ENCODE results near the gene APMAP. TPM values are rescaled to one million over a fixed set of nuclear protein-coding genes. Genes with fewer than 3 reads are reported as not detected.

Gene APMAP
- polyA plus RNA-seq, 1 donor, result 46.8 TPM

DNA sequence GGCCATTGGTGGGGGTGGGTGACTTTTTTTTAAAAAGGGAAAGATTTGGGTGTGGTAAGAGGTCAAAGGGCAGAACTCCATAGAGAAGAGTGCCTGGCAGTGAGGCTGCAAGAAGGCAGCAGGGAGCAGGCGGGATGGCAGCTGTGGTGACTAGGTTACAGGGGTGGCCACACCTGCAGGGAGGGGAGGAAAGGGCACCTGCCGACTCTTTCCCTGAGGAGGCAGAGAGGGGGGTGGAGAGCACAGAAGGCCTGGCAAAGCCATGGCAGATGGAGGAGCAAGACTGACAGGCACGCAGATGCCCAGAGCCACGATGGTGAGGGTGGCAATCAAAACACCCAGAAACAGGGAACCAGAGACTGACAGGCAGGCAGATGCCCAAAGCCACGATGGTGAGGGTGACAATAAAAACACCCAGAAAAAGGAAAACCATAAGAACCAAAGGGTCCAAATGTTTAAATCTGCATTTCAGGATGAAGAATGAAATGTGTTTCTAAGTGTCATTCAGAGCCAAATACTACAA lies 24.2 kb downstream of the APMAP start:
- Histone ChIP-seq H3K27me3 (ENCODE audit: control insufficient read depth, insufficient read depth, low read length) (no peaks in the 10 kb centered on the region), H3K4me1 (ENCODE audit: control insufficient read depth, insufficient read depth, low read length) (no peaks in the 10 kb centered on the region), H3K4me3 (ENCODE audit: low read length) (no peak overlapping the region), H3K9me3 (ENCODE audit: control insufficient read depth, low read depth, low read length) (no peaks in the 10 kb centered on the region), H3K36me3 (ENCODE audit: control insufficient read depth, insufficient read depth, low read length) (peaks cover 79% of the 10 kb centered on the region), H3K27ac (ENCODE audit: low read length) (no peak overlapping the region)
- whole genome bisulfite sequencing (ENCODE audit: insufficient coverage, low lambda C conversion rate), result 100% methylated on average over 2 of the region's 5 CpGs
- DNase-seq, result no peak

DNA sequence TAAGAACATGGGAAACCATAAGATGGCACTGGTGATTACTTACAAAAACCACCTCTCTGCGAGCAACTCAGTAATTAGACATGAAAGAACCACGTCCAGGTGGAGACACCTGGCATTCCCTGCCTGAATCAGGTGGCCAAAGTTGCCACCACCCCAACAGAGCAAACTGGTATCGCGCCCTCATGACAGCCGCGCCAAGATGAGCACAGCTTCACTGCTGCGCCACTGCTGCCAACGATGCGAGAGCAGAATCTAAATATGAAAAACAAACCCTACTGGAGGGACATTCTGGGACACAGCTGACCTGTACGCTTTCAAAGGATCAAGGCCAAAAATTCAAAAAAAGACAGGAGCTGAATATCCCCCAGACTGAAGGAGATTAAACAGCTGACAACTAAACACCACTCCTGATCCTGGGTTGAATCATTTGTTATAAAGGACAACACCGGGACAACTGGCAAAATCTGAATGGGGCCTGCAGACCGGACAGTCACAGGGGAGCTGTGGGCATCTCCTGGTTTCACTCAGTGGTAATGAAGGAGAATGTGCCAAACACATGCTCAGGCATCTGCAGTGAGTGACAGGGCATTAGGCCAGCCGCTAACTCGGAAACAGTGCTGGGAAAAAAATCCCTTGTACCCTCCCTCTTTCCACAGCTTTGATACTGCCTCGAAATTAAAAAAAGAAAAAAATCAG lies 26.1 kb downstream of the APMAP start:
- no peaks in the 10 kb centered on the region for H3K27me3 ChIP-seq (ENCODE audit: control insufficient read depth, insufficient read depth, low read length)
- no peak overlapping the region for H3K4me3 ChIP-seq (ENCODE audit: low read length)
- DNase-seq, result no peak
- no peaks in the 10 kb centered on the region for H3K9me3 ChIP-seq (ENCODE audit: control insufficient read depth, low read depth, low read length)
- H3K4me1 ChIP-seq (ENCODE audit: control insufficient read depth, insufficient read depth, low read length), result no peaks in the 10 kb centered on the region
- no peak overlapping the region for H3K27ac ChIP-seq (ENCODE audit: low read length)
- peaks cover 81% of the 10 kb centered on the region for H3K36me3 ChIP-seq (ENCODE audit: control insufficient read depth, insufficient read depth, low read length)
- no CpG with 5 or more reads among the region's 15 CpGs for WGBS (ENCODE audit: insufficient coverage, low lambda C conversion rate)

DNA sequence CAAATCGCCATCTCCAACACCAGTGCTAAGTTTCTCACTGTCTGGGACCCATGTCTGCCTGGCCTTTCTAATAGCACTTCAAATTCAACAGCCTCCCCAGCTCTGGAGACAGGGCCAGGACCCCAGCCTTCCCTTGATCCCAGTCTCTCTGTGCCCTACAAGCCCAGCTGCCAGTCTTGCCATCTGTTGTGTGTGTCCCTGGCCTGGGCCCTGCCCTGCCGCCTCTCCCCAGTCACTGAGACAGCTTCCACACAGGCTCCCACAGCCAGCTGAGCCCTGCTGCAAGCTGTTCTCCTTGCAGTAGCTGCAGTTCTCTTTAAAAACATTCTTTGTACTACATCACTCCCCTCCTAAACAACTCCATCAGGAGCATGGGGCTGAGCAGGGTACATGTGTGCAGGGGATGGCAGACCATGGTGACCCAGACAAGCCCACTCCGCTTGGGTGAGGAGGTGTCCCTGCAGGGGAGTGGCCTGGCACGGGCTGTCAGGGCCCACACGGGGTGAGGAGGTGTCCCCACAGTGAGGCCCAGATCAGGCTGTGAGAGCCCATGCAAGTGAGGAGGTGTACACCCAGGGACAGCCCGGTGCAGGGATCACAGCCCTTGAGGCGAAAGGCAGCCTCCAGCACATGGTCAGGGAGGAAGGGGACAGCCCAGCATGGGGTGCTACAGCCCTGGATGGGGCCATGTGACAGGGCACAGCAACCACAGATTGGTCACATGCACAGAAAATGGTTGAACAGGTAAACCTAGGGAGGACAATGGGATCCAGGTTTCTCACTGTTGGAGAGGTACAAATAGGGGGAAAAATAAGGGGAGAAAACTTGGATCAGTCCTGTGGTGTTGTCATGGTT lies 27.3 kb downstream of the APMAP start:
- no CpG with 5 or more reads among the region's 7 CpGs for WGBS (ENCODE audit: insufficient coverage, low lambda C conversion rate)
- Histone ChIP-seq H3K36me3 (ENCODE audit: control insufficient read depth, insufficient read depth, low read length) (peaks cover 78% of the 10 kb centered on the region), H3K4me1 (ENCODE audit: control insufficient read depth, insufficient read depth, low read length) (no peaks in the 10 kb centered on the region), H3K27ac (ENCODE audit: low read length) (no peak overlapping the region), H3K4me3 (ENCODE audit: low read length) (no peak overlapping the region), H3K27me3 (ENCODE audit: control insufficient read depth, insufficient read depth, low read length) (no peaks in the 10 kb centered on the region), H3K9me3 (ENCODE audit: control insufficient read depth, low read depth, low read length) (no peaks in the 10 kb centered on the region)
- DNase-seq, result no peak

DNA sequence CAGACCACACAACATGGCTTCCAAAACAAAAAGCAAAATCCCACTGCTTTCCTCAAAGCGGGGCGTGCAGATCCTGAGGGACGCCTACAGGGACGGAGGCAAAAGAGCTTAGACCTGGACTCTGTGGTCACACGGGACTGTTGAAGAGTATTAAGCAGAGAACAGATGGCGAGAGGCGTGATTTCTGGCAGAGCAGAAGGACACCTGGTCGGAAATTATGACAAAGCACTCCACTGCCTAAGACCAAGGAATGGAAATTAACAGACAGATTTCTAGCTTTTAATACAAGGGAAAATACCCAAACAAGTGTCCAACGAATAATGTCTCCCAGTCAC lies 28.1 kb downstream of the APMAP start:
- Histone ChIP-seq H3K4me1 (ENCODE audit: control insufficient read depth, insufficient read depth, low read length) (no peaks in the 10 kb centered on the region), H3K27me3 (ENCODE audit: control insufficient read depth, insufficient read depth, low read length) (no peaks in the 10 kb centered on the region), H3K27ac (ENCODE audit: low read length) (no peak overlapping the region), H3K4me3 (ENCODE audit: low read length) (no peak overlapping the region), H3K9me3 (ENCODE audit: control insufficient read depth, low read depth, low read length) (no peaks in the 10 kb centered on the region), H3K36me3 (ENCODE audit: control insufficient read depth, insufficient read depth, low read length) (peaks cover 74% of the 10 kb centered on the region)
- WGBS (ENCODE audit: insufficient coverage, low lambda C conversion rate), result no CpG with 5 or more reads among the region's 9 CpGs
- no peak for DNase-seq

DNA sequence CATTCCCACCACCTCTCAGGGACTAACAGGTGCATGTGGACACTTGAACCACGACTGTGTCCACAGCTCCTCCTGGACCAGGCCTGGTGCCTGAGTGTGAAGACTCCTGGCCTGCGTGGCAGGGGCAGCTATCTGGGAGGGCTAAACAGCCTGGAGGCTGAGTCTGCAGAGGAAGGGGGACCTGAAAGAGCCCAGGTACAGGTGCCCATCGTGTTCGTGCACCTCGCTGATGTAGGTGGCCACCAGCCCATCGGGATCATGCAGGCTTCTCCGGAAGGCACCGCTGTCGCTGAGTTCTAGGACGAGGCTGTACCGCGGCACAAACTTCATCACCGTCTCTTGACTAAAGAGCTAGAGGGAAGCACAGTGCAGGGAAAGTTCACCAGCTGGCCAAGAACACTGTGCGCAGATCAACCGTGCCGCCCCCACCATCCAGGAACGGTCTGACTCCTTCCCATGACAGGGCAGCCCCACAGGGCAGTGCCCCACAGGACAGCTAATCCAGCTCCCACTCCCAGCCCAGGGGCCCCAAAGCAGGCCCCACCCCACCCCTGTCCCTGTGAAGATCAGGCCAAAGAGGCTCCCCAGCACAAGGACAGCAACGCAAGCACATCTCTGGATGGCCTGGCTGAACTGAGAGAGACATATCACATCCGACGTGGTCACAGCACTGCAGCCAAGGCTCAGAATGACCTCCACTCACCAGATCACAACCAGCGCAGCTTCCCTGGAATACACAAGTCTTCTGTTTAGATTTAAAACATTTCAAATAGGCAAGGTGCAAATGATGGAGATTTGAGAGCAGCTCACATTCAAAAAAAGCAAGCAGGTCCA lies 28.7 kb downstream of the APMAP start:
- H3K27me3 ChIP-seq (ENCODE audit: control insufficient read depth, insufficient read depth, low read length), result no peaks in the 10 kb centered on the region
- WGBS (ENCODE audit: insufficient coverage, low lambda C conversion rate), result no CpG with 5 or more reads among the region's 21 CpGs
- DNase-seq, result no peak
- no peak overlapping the region for H3K4me3 ChIP-seq (ENCODE audit: low read length)
- no peak overlapping the region for H3K27ac ChIP-seq (ENCODE audit: low read length)
- H3K4me1 ChIP-seq (ENCODE audit: control insufficient read depth, insufficient read depth, low read length), result no peaks in the 10 kb centered on the region
- H3K36me3 ChIP-seq (ENCODE audit: control insufficient read depth, insufficient read depth, low read length), result peaks cover 68% of the 10 kb centered on the region
- no peaks in the 10 kb centered on the region for H3K9me3 ChIP-seq (ENCODE audit: control insufficient read depth, low read depth, low read length)

DNA sequence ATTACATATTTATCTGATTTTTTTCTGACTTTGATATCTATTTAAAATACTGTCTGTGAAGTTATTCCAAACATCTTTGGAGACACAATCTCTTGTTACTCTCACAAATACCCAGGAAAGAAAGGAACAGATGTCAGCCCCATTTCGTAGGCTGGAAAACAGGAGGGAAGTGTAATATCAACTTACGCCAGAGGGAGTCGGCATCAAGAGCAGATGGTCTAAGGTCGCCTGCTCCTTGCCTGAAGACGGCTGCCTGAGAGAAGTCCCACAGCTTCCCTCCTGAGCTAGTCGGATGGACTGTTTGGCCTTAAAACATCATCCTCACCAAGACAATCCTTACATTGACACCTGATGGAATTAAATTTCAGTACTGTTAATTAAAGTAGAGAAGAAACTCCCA lies 30.0 kb downstream of the APMAP start:
- H3K27me3 ChIP-seq (ENCODE audit: control insufficient read depth, insufficient read depth, low read length), result no peaks in the 10 kb centered on the region
- no peaks in the 10 kb centered on the region for H3K9me3 ChIP-seq (ENCODE audit: control insufficient read depth, low read depth, low read length)
- H3K4me1 ChIP-seq (ENCODE audit: control insufficient read depth, insufficient read depth, low read length), result no peaks in the 10 kb centered on the region
- H3K36me3 ChIP-seq (ENCODE audit: control insufficient read depth, insufficient read depth, low read length), result peaks cover 66% of the 10 kb centered on the region
- no peak for DNase-seq
- 100% methylated on average over 2 of the region's 6 CpGs for WGBS (ENCODE audit: insufficient coverage, low lambda C conversion rate)
- H3K27ac ChIP-seq (ENCODE audit: low read length), result no peak overlapping the region
- no peak overlapping the region for H3K4me3 ChIP-seq (ENCODE audit: low read length)

DNA sequence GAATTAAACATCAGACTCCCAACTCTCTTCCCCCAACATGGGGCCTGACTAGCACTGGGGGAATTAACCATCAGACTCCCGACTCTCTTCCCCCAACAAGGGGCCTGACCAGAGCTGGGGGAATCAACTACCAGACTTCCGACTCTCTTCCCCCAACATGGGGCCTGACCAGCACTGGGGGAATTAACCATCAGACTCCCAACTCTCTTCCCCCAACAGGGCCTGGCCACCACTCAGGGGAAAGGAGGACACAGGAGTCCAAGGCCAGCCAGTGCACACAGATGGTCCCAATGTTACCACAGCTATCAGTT lies 30.4 kb downstream of the APMAP start:
- H3K27ac ChIP-seq (ENCODE audit: low read length), result no peak overlapping the region
- H3K4me3 ChIP-seq (ENCODE audit: low read length), result no peak overlapping the region
- peaks cover 64% of the 10 kb centered on the region for H3K36me3 ChIP-seq (ENCODE audit: control insufficient read depth, insufficient read depth, low read length)
- H3K9me3 ChIP-seq (ENCODE audit: control insufficient read depth, low read depth, low read length), result no peaks in the 10 kb centered on the region
- no peaks in the 10 kb centered on the region for H3K27me3 ChIP-seq (ENCODE audit: control insufficient read depth, insufficient read depth, low read length)
- WGBS (ENCODE audit: insufficient coverage, low lambda C conversion rate), result no CpG with 5 or more reads among the region's 2 CpGs
- DNase-seq, result no peak
- H3K4me1 ChIP-seq (ENCODE audit: control insufficient read depth, insufficient read depth, low read length), result no peaks in the 10 kb centered on the region

DNA sequence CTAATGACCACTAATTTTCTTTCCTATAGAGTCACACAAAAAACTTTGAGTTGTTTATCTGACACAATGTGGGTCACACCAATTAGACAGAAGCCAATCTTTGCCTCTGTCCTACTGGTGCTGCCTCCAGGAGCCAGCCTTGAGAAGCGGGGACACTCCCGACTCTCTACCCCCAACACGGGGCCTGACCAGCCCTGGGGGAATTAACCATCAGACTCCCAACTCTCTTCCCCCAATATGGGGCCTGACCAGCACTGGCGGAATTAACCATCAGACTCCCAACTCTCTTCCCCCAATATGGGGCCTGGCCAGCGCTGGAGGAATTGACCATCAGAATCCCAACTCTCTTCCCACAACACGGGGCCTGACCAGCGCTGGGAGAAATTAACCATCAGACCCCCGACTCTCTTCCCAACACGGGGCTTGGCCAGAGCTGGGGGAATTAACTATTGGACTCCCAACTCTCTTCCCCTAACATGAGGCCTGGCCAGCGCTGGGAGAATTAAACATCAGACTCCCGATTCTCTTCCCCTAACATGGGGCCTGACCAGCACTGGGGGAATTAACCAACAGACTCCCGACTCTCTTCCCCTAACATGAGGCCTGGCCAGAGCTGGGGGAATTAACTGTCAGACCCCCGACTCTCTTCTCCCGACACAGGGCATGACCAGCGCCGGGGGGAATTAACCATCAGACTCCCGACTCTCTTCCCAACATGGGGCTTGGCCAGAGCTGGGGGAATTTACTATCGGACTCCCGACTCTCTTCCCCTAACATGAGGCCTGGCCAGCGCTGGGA lies 31.0 kb downstream of the APMAP start:
- DNase-seq, result no peak
- no CpG with 5 or more reads among the region's 20 CpGs for WGBS (ENCODE audit: insufficient coverage, low lambda C conversion rate)
- Histone ChIP-seq H3K36me3 (ENCODE audit: control insufficient read depth, insufficient read depth, low read length) (peaks cover 61% of the 10 kb centered on the region), H3K9me3 (ENCODE audit: control insufficient read depth, low read depth, low read length) (no peaks in the 10 kb centered on the region), H3K4me3 (ENCODE audit: low read length) (no peak overlapping the region), H3K27me3 (ENCODE audit: control insufficient read depth, insufficient read depth, low read length) (no peaks in the 10 kb centered on the region), H3K27ac (ENCODE audit: low read length) (no peak overlapping the region), H3K4me1 (ENCODE audit: control insufficient read depth, insufficient read depth, low read length) (no peaks in the 10 kb centered on the region)

DNA sequence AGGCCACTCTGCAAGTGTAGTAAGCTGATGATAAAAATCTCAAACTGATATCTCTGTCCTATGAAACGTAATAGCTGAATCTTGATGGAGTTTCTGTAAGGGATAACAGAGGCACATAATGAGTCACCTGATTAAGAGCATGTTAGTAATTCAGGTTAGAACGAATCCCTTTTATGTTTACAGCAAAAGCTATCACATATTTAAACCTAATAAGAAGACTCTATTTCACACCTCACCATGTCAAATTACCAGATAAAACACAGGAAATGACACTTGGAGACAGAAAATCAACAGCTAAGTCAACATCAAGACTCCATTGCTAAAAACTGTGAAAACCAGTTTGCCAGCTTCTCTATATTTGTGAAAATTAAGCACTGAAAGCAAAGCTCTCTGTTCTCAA lies 31.7 kb downstream of the APMAP start:
- no peak for DNase-seq
- Histone ChIP-seq H3K9me3 (ENCODE audit: control insufficient read depth, low read depth, low read length) (no peaks in the 10 kb centered on the region), H3K27me3 (ENCODE audit: control insufficient read depth, insufficient read depth, low read length) (no peaks in the 10 kb centered on the region), H3K36me3 (ENCODE audit: control insufficient read depth, insufficient read depth, low read length) (peaks cover 56% of the 10 kb centered on the region), H3K4me1 (ENCODE audit: control insufficient read depth, insufficient read depth, low read length) (no peaks in the 10 kb centered on the region), H3K4me3 (ENCODE audit: low read length) (no peak overlapping the region), H3K27ac (ENCODE audit: low read length) (no peak overlapping the region)
- WGBS (ENCODE audit: insufficient coverage, low lambda C conversion rate), result 71% methylated on average over 1 of the region's 2 CpGs

Measured in large intestine (tissue), 3 donors.